NB4 (cell line): ENCODE results near the gene TRIO.

Experiments used
- CTCF ChIP-seq: IDR thresholded peaks from one replicate; pipeline ENCODE4 v1.5.1; 2012; ENCODE audit warnings: low read depth, low read length
- MYC ChIP-seq: IDR thresholded peaks from 2 replicates; pipeline ENCODE4 v1.6.1; 2011; ENCODE audit warnings: low read depth, low read length
- POLR2A ChIP-seq: IDR thresholded peaks from 2 replicates; pipeline ENCODE4 v1.6.1; 2011; ENCODE audit warnings: mild to moderate bottlenecking; ENCODE audit not compliant: insufficient read length; ENCODE audit errors: extremely low read depth

GRCh38 chr5:14109041-14109747 is 33.9 kb upstream of the TRIO start:
- no peak for TF ChIP-seq MYC
- no peak for TF ChIP-seq CTCF
- no peak for TF ChIP-seq POLR2A
